H7 (cell line): Measurements from ENCODE around the gene FBXL17. TPM values are rescaled to one million over a fixed set of nuclear protein-coding genes. Genes with fewer than 3 reads are reported as not detected.
"Not testable (repeated sequence)": the region's sequence is repeated elsewhere in the genome, so short reads cannot be mapped to it uniquely, and the experiment has no call there.

Source experiments
- DNase-seq: peaks from one replicate; pipeline ENCODE4 v3.0.0; 2012
- H3K27me3 ChIP-seq: 2 replicates; pipeline ENCODE4 v1.6.0; 2011; ENCODE audit warnings: mild to moderate bottlenecking, low read length; ENCODE audit not compliant: control insufficient read depth, insufficient read depth
- H3K36me3 ChIP-seq: replicated peaks from 2 replicates; pipeline ENCODE4 v1.5.1; 2011; ENCODE audit warnings: low read length; ENCODE audit not compliant: control insufficient read depth, insufficient read depth
- H3K4me3 ChIP-seq: 2 replicates; pipeline ENCODE4 v1.5.1; 2011; ENCODE audit warnings: low read depth, mild to moderate bottlenecking, control low read depth, low read length, moderate library complexity; ENCODE audit not compliant: insufficient read depth
- total RNA-seq: library from RNA; depleted of rRNA; stranded (reverse); fragments of >200 nt; shearing (Covaris generic); gene quantifications from 2 replicates; pipeline ENCODE4 v1.2.3, GENCODE V29; 2014

Gene FBXL17
- total RNA-seq, 1 experiment from 2014 or later, result 5.5 TPM

DNA sequence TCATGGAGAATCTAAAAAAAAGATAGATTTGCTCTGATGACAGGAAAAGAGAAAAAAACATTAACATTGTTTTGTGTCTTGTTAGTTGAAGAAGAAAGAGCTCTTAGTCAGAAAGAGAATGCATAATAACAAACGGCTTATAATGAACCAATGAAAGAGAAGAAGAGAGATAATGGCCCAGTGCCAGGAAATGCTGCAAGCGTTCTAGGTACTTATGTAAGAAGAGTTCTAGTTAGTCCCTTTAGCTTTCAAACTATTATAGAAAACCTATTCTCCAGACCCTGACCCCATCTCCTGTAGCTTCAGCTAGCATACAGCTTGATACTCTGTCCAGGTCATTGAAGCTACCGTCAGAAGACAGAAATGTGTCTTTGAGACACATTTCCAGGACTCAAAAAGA is 70.2 kb downstream of the FBXL17 start:
- H3K36me3 ChIP-seq, result no peaks in the 10 kb centered on the region
- no peak for DNase-seq
- H3K4me3 ChIP-seq, result no peak overlapping the region
- no peaks in the 10 kb centered on the region for H3K27me3 ChIP-seq

DNA sequence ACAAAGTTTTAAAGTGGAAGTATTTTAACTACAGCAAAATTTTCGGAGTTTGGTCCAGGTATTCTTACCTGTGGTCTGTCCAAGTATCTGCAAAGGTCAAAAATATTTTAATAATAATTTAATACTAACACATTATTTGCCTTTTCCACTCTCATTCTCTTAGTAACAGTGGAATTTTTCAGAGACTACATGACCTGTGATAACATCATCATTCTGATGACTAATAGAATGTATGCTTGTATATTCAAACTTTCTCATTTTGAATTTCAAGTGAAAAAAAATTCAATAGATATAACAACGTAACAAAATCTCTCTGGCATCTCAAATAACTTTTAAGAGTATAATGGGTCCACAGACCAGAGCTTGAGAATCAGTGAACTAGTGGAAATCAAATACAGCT is 78.3 kb downstream of the FBXL17 start:
- DNase-seq, result no peak
- H3K27me3 ChIP-seq, result no peaks in the 10 kb centered on the region
- no peaks in the 10 kb centered on the region for H3K36me3 ChIP-seq
- no peak overlapping the region for H3K4me3 ChIP-seq

DNA sequence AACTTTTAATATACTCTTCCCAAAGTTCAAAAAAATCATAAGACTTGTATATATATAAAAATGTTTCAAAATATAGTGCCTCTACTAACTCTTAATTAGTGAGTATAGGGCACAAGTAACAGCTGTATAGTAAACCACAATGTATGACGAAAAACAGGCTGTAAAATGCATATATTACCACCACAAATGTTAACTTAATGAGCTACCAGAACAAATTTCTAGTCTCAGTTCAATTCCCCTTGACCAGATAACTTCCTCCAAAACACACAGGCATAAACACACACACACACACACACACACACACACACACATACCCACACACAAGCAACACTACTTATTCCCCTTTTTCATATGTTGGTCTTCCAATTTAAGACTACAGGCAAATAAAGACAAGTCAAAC is 78.8 kb downstream of the FBXL17 start:
- H3K4me3 ChIP-seq, result no peak overlapping the region
- no peaks in the 10 kb centered on the region for H3K36me3 ChIP-seq
- H3K27me3 ChIP-seq, result no peaks in the 10 kb centered on the region
- DNase-seq, result no peak

DNA sequence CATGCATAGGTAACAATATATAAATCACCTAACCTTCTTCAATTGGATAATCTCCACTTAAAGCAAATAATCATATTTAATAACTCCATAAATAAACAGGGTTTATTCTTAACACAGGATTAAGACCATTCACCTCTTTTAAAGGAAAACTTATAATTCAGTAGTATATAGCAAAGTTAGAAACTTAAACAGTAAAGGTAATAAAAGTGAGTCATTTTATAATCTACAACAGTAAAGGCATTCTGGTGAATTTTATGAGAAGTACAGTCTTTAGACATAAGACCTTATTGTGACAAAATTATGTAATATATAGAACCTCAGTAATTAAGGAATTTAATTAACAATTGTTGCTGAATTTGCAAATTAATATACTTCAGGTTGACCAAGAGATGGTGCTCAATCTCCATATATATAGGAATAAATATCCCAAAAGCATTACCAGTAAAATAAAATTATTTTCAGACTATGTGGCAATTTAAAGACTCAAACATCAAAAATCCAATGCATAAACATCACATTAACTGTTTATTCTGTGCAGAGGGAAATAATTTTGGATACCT is 84.8 kb downstream of the FBXL17 start:
- no peaks in the 10 kb centered on the region for H3K36me3 ChIP-seq
- H3K4me3 ChIP-seq, result no peak overlapping the region
- no peaks in the 10 kb centered on the region for H3K27me3 ChIP-seq
- no peak for DNase-seq

DNA sequence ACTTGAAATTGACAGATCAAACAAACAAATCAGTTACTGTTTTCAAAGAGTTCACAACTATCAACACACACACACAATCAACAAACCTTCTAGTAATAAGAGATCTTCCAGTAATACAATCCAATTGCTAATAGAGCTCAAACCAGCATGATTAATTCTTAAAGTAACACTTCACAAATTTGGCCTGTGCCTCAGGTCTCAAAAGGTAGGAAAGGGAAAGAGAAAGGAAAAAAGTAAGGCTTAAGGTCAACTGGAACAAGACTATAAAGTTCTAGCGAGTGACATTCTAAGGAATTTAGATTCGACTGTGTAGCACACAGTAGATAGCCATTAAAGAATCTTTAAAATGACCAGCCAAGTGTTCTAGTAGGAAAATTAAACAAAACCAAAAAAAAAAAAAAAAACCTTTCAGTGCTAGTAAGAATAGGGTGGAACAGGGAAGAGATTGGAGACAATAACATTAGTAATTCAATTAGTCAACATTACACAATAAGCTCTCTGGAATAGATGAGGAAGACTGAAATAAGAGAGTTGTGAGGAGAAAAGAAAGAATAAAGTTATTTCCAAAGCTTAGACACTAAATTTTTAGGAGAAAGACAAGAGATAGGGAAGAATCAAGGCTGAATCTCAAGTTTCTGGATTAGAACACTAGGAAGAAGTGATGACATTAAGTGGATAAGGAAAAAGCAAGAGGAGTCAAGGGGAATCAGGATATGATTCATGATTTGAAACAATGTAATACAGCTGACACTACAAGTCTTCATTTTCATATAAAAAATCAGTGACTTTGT is 86.1 kb downstream of the FBXL17 start:
- Histone ChIP-seq H3K36me3 (no peaks in the 10 kb centered on the region), H3K27me3 (no peaks in the 10 kb centered on the region), H3K4me3 (no peak overlapping the region)
- DNase-seq, result no peak

DNA sequence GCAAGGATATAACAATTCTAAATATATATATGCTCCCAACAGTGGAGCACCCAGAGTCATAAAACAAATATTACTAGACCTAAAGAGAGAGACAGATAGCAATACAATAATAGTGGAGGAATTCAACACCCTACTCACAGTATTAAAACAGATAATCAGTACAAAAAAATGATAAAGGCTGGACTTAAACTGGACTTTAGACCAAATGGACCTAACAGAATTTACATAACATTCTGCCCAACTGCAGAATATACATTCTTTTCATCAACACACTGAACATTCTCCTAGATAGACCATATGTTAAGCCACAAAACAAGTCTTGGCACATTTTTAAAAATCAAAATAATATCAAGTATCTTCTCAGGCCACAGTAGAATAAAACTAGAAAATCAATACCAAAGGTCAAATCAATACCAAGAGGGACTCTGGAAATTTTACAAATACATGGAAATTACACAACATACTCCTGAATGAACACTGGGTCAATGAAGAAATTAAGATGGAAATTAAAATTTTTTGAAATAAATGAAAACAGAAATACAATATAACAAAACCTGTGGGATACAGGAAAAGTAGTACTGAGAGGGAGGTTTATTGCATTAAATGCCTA is 100.8 kb downstream of the FBXL17 start:
- Histone ChIP-seq H3K27me3 (no peaks in the 10 kb centered on the region), H3K36me3 (no peaks in the 10 kb centered on the region), H3K4me3 (no peak overlapping the region)
- DNase-seq, result no peak

DNA sequence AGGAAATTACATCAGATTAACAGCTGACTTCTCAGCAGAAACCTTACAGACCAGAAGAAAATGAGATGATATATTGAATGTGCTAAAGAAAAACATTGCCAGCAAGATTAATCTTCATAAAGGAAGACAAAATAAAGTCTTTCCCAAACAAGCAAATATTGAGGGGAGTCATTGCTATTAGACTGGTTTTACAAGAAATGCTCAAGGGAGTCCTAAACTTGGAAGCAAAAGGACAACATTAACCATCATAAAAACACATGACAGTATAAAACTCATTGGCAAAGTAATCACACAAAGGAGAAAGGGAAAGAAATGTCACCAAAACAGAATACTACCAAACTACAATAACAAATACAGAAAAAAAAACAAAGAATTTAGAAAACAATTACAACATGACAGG is 101.7 kb downstream of the FBXL17 start:
- H3K27me3 ChIP-seq, result no peaks in the 10 kb centered on the region
- DNase-seq, result no peak
- no peak overlapping the region for H3K4me3 ChIP-seq
- H3K36me3 ChIP-seq, result no peaks in the 10 kb centered on the region

DNA sequence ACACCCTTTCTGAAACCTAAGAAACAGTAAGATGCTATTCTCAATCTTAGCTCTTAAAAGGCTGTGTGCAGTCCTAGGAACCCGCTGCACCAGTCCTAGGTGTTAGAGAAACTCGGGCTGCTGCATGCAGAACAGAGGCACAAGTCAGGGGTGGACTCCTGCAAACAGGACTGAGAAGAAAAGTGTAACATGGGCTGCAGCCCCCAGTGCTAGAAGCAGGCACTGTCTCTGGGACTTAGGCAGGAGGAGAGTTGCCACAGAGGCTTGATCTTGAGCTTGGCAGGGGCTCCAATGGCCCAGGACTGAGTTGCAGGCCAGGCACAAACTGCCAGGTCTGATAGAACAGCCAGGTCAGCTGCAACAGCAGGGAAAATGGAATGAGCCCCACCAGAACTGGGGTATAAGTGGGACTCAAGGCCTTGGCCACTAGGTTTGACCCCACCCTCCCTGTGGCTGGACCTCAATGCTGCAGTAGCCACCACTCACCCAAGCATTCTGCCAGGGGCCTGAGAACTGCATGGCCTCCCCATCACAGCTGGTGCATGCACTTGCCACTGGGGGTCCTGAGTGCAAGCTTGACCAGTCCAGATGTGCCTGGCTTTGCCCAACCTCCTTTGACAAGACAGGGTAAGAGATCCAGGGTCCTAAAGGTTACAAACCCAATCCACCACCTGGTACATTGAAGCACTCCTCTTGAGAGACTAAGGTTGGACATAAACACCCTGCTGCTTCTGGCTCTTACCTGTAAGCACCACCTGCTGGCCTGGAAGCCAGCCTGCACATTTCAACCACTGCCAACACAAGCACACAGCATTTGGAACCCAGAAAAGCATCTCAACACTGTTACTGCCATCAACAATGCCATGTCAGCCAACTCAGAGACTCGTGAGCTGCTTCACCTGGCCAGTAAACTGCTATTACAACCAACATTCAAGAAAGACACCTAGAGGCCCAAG is 103.3 kb downstream of the FBXL17 start:
- no peak for DNase-seq

DNA sequence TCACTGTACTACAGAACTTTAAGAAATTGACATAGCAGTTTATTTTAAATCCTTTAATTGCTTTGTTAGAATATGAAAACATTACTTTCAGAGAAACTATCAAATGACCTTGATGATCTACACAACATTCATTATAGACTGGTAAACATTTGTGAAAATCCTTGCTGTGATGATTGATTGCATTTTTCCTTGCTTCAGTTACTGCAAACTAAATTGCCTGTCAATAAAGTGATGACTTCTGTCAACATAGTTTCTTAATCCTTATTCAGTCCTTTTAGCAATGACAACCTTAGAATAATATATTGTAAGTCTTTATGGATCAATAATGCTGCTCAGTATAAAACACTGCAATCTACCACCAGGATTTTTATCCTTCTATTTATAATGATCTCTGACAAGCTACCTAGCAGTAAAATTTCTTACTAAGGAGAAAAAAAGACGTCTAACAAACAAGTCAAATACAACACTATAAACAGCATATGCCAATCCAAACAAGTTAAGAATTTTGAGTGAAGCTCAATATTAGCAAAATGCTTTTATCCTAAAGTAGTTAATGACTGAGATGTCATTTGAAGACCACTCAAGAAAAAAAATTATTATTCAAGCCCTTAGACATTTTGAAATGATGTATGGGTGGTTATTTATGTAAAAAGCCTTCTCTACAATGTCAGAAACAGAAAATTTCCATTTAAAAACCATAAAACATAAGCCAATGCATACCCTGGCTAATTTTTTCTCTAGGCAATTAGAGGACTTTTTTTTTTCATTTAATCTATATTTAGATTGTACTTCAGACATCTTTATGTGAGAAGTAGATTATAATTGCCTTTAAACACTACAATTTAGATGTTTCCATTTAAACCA is 105.5 kb downstream of the FBXL17 start:
- no peak overlapping the region for H3K4me3 ChIP-seq
- DNase-seq, result no peak

More for the DNA sequence above, 103.3 kb downstream of the FBXL17 start:
- H3K36me3 ChIP-seq, result no peaks in the 10 kb centered on the region
- H3K4me3 ChIP-seq, result no peak overlapping the region
- no peaks in the 10 kb centered on the region for H3K27me3 ChIP-seq

DNA sequence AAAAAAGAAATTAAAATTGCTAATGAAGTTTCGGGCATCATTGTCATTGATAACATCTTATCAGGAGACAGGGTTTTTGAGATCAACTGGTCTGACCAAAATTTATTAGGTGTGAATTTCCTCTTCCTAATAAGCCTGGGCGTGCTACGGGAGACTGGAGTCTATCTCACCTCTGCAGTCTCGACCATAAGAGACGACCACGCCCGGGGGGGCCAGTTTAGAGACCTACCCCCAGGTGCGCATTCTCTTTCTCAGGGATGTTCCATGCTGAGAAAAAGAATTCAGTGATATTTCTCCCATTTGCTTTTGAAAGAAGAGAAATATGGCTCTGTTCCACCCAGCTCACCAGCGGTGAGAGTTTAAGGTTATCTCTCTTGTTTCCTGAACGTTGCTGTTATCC is 107.8 kb downstream of the FBXL17 start:
- not testable (repeated sequence) for DNase-seq, H3K4me3 ChIP-seq, H3K36me3 ChIP-seq, H3K27me3 ChIP-seq

More for the DNA sequence above, 105.5 kb downstream of the FBXL17 start:
- Histone ChIP-seq H3K27me3 (no peaks in the 10 kb centered on the region), H3K36me3 (no peaks in the 10 kb centered on the region)

DNA sequence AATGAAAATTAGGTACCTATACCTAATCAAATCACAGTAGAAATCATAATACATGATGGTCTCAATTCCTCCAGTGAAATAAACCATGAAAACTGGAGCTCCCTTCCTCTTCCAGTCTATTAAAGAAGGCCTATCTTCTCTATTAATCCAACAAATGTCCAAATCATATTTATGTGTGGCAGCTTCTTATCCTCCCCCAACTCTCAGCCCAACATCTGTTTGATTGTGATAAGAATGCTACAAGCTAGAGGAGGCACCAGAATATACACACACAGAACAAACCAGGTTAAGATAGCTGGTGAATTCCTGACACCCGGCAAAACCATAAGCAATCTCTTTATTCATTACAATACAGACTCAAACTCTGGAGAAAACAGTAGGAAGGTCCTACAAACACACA is 110.8 kb downstream of the FBXL17 start:
- H3K36me3 ChIP-seq, result no peaks in the 10 kb centered on the region
- H3K4me3 ChIP-seq, result no peak overlapping the region
- no peak for DNase-seq
- H3K27me3 ChIP-seq, result no peaks in the 10 kb centered on the region

DNA sequence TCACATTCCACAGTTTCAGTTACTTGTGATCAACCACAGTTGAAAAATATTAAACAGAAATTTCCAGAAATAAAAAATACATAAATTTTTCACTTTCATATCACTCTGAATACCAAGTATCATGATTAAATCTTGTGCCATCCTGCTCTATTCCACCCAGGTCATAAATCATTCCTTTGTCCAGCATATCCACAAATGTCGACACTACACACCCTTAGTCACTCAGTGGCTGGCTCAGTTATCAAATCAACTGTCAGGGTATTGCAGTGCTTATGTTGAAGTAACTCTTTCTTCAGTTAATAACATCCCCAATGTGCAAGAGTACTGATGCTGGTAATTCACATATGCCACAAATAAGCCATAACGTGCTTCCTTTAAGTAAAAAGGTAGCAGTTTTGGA is 115.7 kb downstream of the FBXL17 start:
- DNase-seq, result no peak
- H3K27me3 ChIP-seq, result no peaks in the 10 kb centered on the region
- no peaks in the 10 kb centered on the region for H3K36me3 ChIP-seq
- H3K4me3 ChIP-seq, result no peak overlapping the region

DNA sequence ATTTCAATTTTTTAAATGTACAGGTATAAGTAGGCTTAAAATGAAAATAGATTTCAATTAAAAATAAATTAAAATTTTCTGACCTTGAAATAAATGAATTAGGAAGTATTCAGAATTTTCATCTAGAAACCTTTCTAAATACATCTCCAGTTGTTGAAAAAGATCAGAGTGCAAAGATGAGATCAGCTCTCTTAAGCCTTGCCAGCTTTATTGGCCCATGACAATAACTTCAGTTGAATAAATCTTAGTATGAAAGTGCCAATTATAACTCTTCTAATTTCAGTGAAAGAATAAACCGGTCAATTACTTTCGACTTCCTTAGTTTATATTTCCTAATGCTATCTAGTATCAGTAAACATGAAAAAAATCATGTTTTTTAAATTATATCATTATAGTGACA is 117.4 kb downstream of the FBXL17 start:
- Histone ChIP-seq H3K4me3 (no peak overlapping the region), H3K27me3 (no peaks in the 10 kb centered on the region), H3K36me3 (no peaks in the 10 kb centered on the region)
- DNase-seq, result no peak

DNA sequence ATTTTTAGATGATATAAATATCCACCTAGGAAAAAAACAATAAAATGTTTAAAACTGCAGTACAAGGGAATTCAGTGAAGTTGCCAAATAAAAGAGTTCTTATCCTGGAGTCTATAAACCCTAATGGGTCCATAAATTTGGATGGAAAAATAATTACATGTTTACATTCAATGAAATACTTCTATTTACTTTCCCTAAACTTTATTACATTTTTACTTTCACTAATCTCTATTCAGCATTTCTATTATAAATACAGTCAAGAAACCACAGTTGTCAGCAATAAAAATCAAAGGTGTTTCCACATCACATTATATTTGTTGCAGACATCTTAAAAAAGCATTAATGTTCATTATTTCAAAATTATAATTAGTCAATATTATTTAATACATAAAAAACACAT is 118.6 kb downstream of the FBXL17 start:
- no peak for DNase-seq
- H3K36me3 ChIP-seq, result no peaks in the 10 kb centered on the region
- no peaks in the 10 kb centered on the region for H3K27me3 ChIP-seq
- H3K4me3 ChIP-seq, result no peak overlapping the region
